Dermis blood vessel endothelial cell (primary cell): ENCODE data around the gene TAGAP. TPM values are rescaled to one million over a fixed set of nuclear protein-coding genes. Genes with fewer than 3 reads are reported as not detected.
A peak's percentile ranks its signal among the peaks of the same experiment; 100 is the strongest.
"Not testable (repeated sequence)": the region's sequence is repeated elsewhere in the genome, so short reads cannot be mapped to it uniquely, and the experiment has no call there.

ENCODE experiments used
- DNase-seq: peaks from one replicate; pipeline ENCODE4 v3.0.0; 2010
- total RNA-seq: library from RNA; depleted of rRNA; stranded (reverse); fragments of >200 nt; gene quantifications from 2 replicates; pipeline ENCODE4 v1.2.3, GENCODE V29; 2014

The TAGAP gene
- total RNA-seq, 1 donor from 2014 or later, result not detected

DNA sequence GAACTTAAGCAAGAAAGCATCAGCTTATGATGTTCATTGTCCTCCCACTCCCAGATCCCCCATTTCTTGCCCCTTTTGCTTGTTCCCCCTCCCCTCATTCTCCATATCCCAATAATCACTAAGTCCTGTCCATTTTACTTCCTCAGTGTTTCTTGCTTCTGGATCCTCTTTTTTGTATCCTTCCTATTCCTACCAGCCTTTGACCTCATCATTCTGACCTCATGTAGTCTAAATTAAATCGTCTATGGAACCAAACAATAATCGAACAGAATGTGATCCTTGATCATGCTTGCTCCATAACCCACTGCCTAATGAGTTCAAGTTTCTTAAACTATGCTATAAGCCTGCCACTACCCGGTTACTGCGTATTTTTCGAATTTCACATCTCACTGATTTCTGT is 39.4 kb downstream of the TAGAP start:
- DNase-seq, result no peak

DNA sequence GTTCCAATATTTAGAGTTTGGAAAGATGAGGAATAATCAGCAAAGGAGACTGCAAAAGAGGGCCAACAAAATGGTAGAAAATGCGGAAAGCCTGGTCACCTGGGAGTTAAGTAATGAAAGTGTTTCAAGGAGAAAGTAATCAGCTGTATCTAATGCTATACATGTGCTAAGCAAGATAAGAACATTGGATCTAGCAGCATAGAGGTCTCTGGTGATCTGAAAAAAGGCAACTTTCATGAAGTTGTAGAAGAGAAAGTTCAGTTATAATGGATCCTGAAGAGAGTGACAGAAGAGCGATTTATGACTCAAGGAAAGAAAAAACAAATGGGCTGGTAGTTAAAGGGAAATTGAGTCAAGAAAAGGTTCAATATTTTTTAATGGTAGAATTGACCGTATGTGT is 40.2 kb downstream of the TAGAP start:
- no peak for DNase-seq

DNA sequence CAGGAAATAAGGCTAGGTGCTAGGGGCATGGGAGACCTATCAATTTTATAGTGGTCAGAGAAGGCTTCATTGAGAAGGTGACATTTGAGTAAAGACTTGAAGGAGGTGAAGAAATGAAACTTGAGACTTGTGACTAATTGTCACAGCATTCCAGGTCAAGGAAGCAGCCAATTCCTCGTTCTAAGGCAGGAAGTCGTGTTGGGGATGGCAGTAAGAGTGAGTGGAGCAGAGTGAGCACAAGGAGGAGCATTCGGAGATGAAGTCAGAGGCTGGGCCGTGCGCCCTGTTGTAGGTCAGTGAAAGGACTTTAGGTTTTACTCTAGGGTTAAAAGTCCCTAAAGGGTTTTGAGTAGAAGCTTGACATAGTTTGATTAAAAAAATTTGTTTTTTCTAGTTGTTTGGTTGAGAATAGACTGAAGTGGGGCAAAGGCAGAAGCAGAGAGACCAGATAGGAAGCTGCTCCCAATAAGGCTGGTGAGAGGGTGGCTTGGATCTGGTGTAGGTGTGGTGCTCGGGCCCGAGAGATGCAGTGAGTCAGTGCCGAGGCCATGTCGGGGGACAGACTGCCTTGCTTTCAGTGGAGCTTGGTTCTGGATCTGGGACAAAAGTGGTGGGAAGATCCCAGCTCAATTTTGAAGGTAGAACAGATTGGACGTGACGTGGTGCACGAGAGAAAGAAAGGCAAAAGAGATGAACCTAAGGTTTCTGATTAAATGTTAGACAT is 42.2 kb downstream of the TAGAP start:
- peak; percentile 16 for DNase-seq

DNA sequence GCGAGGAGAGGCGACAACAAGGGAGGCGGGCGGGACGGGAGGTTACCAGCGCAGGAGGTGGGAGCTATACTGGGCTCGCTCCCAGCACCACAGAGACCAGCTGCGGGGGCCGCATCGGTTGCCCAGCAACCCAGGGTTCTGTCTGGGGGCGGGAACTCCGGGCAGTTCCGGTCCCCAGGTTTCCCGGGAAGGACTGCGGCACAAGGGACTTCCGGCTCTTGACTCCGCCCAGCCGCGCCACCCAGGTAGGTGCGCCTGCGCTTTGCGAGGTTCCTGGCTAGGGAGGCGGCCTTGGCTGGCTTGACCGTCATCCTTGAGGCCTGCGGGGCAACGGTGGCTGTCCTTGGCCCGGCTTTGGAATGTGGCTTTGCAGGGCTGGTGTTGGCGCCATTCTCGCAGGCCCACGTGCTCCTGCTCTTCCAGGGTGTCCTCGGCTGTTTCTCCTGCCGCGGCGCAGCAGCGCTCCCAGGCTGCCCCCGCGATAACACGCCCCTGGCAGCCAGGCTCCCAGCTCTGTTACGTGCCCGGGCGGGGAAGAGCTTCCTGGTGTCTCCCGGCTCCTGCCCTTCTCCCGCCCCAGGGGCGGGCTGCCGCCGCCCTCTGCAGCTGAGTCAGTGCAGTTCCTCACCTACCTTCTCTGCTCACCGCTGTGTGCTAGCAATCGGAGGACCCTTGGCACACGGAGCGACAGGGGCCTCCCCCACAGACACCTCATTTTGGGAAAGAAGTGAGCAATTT is 45.0 kb downstream of the TAGAP start, which contains the start of gene RSPH3:
TSS of gene RSPH3 (minus strand) at position 537 of the 738 bp plus-strand sequence. CDS start 652 bp downstream, outside the sequence.
- peak; percentile 77 for DNase-seq

DNA sequence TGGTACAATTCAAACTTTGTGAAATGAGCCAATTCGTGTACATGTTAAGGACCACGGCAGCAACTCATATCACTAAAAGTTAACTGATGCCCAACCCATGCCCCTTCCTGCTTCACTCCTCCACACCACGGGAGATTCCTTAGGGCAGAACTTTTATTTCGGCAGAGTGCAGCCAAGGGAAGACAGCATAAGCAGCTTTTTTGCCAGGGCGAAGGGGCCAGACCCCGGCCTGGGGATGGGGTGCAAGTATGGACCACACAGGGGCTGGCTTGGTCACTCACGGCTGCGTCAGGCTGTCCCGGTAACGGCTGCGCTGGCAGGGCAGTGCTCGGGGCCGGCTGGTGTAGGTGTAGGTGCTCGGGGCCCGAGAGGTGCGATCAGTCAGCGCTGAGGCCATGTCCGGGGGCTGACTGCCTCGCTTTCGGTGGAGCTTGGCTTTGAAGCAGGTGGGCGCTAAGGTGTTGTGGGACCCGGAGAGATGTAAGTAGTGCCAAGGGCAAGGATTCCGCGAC is 45.6 kb downstream of the TAGAP start:
- DNase-seq, result no peak

DNA sequence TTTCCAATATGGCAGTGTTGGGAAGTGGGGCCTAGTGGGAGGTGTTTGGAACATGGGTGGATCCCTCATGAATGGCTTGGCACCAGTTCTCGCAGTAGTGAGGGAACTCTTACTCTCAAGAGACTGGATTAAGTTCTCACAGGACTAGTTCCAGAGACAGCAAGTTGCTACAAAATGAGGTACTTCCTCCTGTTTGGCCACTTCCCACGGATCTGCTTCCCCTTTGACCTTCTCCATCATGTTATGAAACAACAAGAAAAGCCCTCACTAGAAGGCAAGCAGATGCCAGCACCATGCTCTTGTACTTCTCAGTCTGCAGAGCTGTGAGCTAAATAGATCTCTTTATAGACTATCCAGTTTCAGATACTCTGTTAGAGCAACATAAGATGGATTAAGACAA is 47.9 kb downstream of the TAGAP start:
- DNase-seq, result no peak

DNA sequence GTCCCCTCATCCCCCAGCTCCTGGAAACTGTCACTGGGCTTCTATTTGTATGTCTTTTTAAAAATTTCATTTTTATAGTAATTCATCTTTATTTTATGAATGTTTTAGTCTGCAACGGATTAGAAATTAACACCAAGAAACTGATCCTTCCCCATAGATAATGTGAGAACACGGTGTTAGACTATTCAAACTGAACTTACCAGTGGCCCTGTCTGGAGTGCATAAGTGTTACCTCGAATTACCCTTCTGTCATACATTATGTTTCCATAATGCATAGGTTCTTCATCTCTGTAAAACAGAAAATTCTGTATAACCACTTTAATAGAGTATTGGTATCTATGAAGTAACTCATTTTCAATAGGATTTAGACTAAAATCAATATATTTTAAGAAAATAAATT is 51.2 kb downstream of the TAGAP start:
- no peak for DNase-seq

DNA sequence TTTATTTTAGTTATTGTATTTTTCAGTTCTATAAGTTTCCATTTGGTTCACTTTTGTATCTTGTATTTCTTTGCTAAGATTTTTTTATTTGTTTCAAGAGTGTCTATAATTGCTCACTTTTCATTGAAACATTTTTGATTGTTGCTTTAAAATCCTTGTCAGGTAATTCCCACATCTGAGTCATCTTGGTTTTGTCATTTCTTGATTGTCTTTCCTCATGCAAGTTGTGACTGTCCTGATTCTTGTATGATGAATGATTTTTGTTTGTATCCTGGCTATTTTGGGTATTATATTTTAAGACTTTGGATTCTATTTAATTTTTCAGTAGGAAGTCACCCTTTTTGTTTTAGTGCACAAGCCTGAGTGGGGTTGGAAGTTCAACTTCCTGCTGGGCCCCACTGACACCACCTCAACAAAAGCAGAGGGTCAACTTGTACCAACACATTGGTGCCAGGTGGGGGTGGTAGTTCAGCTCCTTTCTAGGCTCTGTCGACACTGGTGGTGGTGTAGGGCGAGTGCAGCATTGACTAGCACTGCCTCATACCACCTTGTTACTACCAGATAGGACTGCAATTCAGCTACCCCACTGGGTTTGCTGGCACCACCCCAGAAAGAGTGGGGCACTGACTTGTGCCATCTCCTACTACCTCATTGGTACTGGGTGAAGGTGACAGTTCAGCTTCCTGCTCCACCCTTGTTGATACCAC is 53.6 kb downstream of the TAGAP start:
- no peak for DNase-seq

DNA sequence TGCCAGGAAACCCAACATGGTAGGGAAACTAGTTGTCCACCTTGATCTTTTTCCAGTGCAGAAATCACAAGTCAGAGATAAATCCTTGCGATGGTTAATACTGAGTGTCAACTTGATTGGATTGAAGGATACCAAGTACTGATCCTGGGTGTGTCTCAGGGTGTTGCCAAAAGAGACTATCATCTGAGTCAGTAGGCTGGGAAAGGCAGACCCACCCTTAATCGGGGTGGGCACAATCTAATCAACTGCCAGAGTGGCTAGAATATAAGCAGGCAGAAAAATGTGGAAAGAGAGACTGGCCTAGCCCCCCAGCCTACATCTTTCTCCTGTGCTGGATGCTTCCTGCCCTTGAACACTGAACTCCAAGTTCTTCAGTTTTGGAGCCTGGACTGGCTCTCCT is 55.1 kb downstream of the TAGAP start:
- not testable (repeated sequence) for DNase-seq

DNA sequence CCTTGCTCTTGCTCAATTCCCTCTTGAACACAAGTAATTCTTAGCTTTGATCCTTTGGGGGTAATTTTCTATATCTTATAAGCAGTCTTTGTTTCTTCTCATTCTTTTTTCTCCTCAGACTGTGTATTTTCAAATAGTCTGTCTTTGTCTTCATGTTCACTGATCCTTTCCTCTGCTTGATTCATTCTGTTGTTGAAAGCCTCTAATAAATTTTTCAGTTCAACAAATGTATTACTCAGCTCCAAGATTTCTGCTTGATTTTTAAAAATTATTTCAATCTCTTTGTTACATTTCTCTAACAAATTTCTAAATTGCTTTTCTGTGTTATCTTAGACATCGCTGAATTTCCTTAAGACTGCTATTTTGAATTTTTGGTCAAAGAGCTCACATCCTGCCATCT is 56.3 kb downstream of the TAGAP start:
- no peak for DNase-seq

DNA sequence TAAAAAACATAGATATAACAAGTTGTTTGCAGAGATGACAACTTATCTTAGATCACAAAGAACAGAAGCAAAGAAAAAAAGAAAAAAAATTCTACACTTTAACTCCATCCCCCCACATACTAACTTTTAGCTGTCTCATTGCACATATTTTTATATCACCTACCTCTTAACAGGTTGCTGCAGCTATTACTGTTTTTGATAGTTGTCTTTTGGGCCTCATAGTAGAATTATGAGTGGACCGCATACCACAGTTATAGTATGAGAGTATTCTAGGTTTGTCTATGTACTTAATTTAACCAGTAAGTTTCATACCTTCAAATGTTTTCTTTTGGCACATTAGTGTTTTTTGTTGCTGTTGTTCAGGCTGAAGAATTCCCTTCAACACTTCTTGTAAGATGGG is 57.1 kb downstream of the TAGAP start:
- DNase-seq, result no peak

Other genes starting within 250 kb of the TAGAP start
- 90.7 and 105 TPM in 2 replicates for gene EZR, start 225.6 kb downstream of the TAGAP start, total RNA-seq
- 2.6 and 3.1 TPM in 2 replicates for gene RSPH3, start 44.8 kb downstream of the TAGAP start, total RNA-seq
- gene FNDC1, start 124.4 kb upstream of the TAGAP start, total RNA-seq, result not detected in 2 replicates